HepG2 (cell line): ENCODE data around the gene NUCB1. TPM values are rescaled to one million over a fixed set of nuclear protein-coding genes. Genes with fewer than 3 reads are reported as not detected.

Experiments used
- ATF7-NPFF ChIP-seq: sonication (generic); formaldehyde crosslinking; IDR thresholded peaks from 2 replicates; pipeline ENCODE4 v1.8.1; 2023; ENCODE audit warnings: mild to moderate bottlenecking, low read depth, missing genetic modification reagents, moderate library complexity
- CCDC6 ChIP-seq: sonication (generic); formaldehyde crosslinking; IDR thresholded peaks from 2 replicates; pipeline ENCODE4 v1.8.1; 2022; ENCODE audit warnings: mild to moderate bottlenecking, missing genetic modification reagents, moderate library complexity
- EHMT2 ChIP-seq: fragments of 200-600 bp; sonication (generic); IDR thresholded peaks from 2 replicates; pipeline ENCODE4 v1.7.0; 2017; ENCODE audit warnings: antibody characterized with exemption, low read depth, low read length, borderline replicate concordance
- FOXK1 ChIP-seq: sonication (generic); formaldehyde crosslinking; IDR thresholded peaks from 2 replicates; pipeline ENCODE4 v1.4.0; 2020; ENCODE audit warnings: low read depth, missing genetic modification reagents, borderline replicate concordance
- GABPA ChIP-seq, 2 experiments: IDR thresholded peaks; 2 replicates each; pipeline ENCODE4 v1.6.1; 2011 to 2016; ENCODE audit warnings: low read depth in 2 of 2, low read length in 1 of 2, missing biosample characterization in 1 of 2, missing genetic modification characterization in 1 of 2
- GZF1 ChIP-seq: sonication (generic); formaldehyde crosslinking; IDR thresholded peaks from 2 replicates; pipeline ENCODE4 v1.5.1; 2020; ENCODE audit warnings: mild to moderate bottlenecking, missing genetic modification reagents
- IRF1 ChIP-seq: sonication (generic); formaldehyde crosslinking; IDR thresholded peaks from 2 replicates; pipeline ENCODE4 v1.4.0; 2020; ENCODE audit warnings: low read depth, mild to moderate bottlenecking, missing genetic modification reagents
- IRF2 ChIP-seq: IDR thresholded peaks from 2 replicates; pipeline ENCODE4 v1.6.1; 2018; ENCODE audit warnings: missing genetic modification reagents, missing compliant biosample characterization
- NCOA1 ChIP-seq: sonication (generic); formaldehyde crosslinking; IDR thresholded peaks from 2 replicates; pipeline ENCODE4 v1.9.0; 2021; ENCODE audit warnings: missing genetic modification reagents
- NFE2L2 ChIP-seq: fragments of 150-350 bp; IDR thresholded peaks from 2 replicates; pipeline ENCODE4 v1.6.1; 2014; ENCODE audit warnings: low read length
- NFKB2 ChIP-seq: sonication (generic); formaldehyde crosslinking; IDR thresholded peaks from 2 replicates; pipeline ENCODE4 v1.4.0; 2020; ENCODE audit warnings: missing genetic modification reagents, borderline replicate concordance
- RBM22 ChIP-seq: fragments of 200-400 bp; formaldehyde crosslinking; optimal IDR thresholded peaks from 2 replicates; pipeline ENCODE3; 2017; ENCODE audit warnings: mild to moderate bottlenecking, low read length, moderate library complexity
- RNF2 ChIP-seq: fragments of 450-650 bp; conservative IDR thresholded peaks from 2 replicates; pipeline ENCODE4 v1.6.1; 2016; ENCODE audit warnings: low read depth
- SCMH1 ChIP-seq: sonication (generic); formaldehyde crosslinking; IDR thresholded peaks from 2 replicates; pipeline ENCODE4 v1.9.0; 2021; ENCODE audit warnings: missing genetic modification reagents, mild to moderate bottlenecking, borderline replicate concordance
- SMAD9 ChIP-seq: sonication (generic); formaldehyde crosslinking; IDR thresholded peaks from 2 replicates; pipeline ENCODE4 v1.5.1; 2020; ENCODE audit warnings: mild to moderate bottlenecking, missing genetic modification reagents
- TCF7L2 ChIP-seq: IDR thresholded peaks from 2 replicates; pipeline ENCODE4 v1.6.1; 2011; ENCODE audit warnings: mild to moderate bottlenecking, low read depth, low read length, moderate library complexity
- THAP8 ChIP-seq: sonication (generic); formaldehyde crosslinking; IDR thresholded peaks from 2 replicates; pipeline ENCODE4 v1.5.1; 2020; ENCODE audit warnings: missing genetic modification reagents, mild to moderate bottlenecking, borderline replicate concordance
- THYN1 ChIP-seq: sonication (generic); formaldehyde crosslinking; IDR thresholded peaks from 2 replicates; pipeline ENCODE4 v1.8.1; 2023; ENCODE audit warnings: low read depth, mild to moderate bottlenecking, moderate library complexity, missing genetic modification reagents, borderline replicate concordance
- ZBTB8A ChIP-seq: sonication (generic); formaldehyde crosslinking; IDR thresholded peaks from 2 replicates; pipeline ENCODE4 v1.4.0; 2020; ENCODE audit warnings: mild to moderate bottlenecking, low read depth, missing genetic modification reagents, borderline replicate concordance
- ZKSCAN5 ChIP-seq: sonication (generic); formaldehyde crosslinking; IDR thresholded peaks from 2 replicates; pipeline ENCODE4 v1.5.1; 2020; ENCODE audit warnings: mild to moderate bottlenecking, missing genetic modification reagents
- ZKSCAN8 ChIP-seq: IDR thresholded peaks from 2 replicates; pipeline ENCODE4 v1.6.1; 2016; ENCODE audit warnings: borderline replicate concordance, missing genetic modification reagents, missing compliant biosample characterization
- ZNF143 ChIP-seq: sonication (generic); formaldehyde crosslinking; IDR thresholded peaks from 2 replicates; pipeline ENCODE4 v1.4.0; 2020; ENCODE audit warnings: missing genetic modification reagents
- ZNF451 ChIP-seq: sonication (generic); formaldehyde crosslinking; IDR thresholded peaks from 2 replicates; pipeline ENCODE4 v1.5.0; 2020; ENCODE audit warnings: mild to moderate bottlenecking, missing genetic modification reagents
- ZNF569 ChIP-seq: sonication (generic); formaldehyde crosslinking; IDR thresholded peaks from 2 replicates; pipeline ENCODE4 v1.5.0; 2020; ENCODE audit warnings: mild to moderate bottlenecking, missing genetic modification reagents, moderate library complexity, borderline replicate concordance
- ZNF740 ChIP-seq: sonication (generic); formaldehyde crosslinking; IDR thresholded peaks from 2 replicates; pipeline ENCODE4 v1.4.0; 2020; ENCODE audit warnings: missing genetic modification reagents
- ZNF800 ChIP-seq: sonication (generic); formaldehyde crosslinking; IDR thresholded peaks from 2 replicates; pipeline ENCODE4 v1.4.0; 2020; ENCODE audit warnings: missing genetic modification reagents
- ZNF883 ChIP-seq: sonication (generic); formaldehyde crosslinking; IDR thresholded peaks from 2 replicates; pipeline ENCODE4 v1.5.1; 2020; ENCODE audit warnings: mild to moderate bottlenecking, missing genetic modification reagents; ENCODE audit errors: not compliant biosample characterization
- polyA plus RNA-seq, 8 experiments: library from polyadenylated mRNA; depleted of rRNA in 3 of 8; stranded (reverse) in 7 of 8; unstranded in 1 of 8; fragments of >200 nt; fragmentation: Illumina TruSeq in 4 of 8; extraction: Trizol in 4 of 8; gene quantifications; 2 replicates each; pipeline versions ENCODE4 v1.2.1 to v1.2.3, GENCODE V29; 2011 to 2016; ENCODE audit warnings: low read depth in 4 of 8, missing spikeins in 1 of 8, mixed read lengths in 1 of 8; ENCODE audit not compliant: insufficient read depth in 1 of 8
- total RNA-seq, 5 experiments: library from RNA; depleted of rRNA; stranded (reverse); fragments of >200 nt; fragmentation: Illumina TruSeq; extraction: Trizol; gene quantifications; 2 replicates each; pipeline ENCODE4 v1.2.3, GENCODE V29; 2016; ENCODE audit warnings: low read depth in 1 of 5

NUCB1 gene
- total and polyA plus RNA-seq, 2 of the 13 experiments (the other 11 are each of a cell fraction or from before 2014, with no cell fraction given): 82.3 to 106 TPM

- 0 out of 2 replicates have a peak, but pooled peaks have one; percentile 24 for TF ChIP-seq ZNF800 (CRISPR knock-in tag)
- TF ChIP-seq ZNF740 (CRISPR knock-in tag): no peak
- TF ChIP-seq ZNF883: no peak
- no peak for TF ChIP-seq SMAD9 (CRISPR knock-in tag)
- no peak for TF ChIP-seq ZBTB8A
- no peak for TF ChIP-seq ZKSCAN5 (CRISPR knock-in tag)
- TF ChIP-seq GABPA (IDR thresholded peaks at IDR 0.05; ENCODE audit: low read depth, low read length): no peak
- peak; percentile 48 for TF ChIP-seq GABPA (CRISPR knock-in tag; IDR thresholded peaks at IDR 0.05; ENCODE audit: low read depth)
- no peak for TF ChIP-seq TCF7L2
- TF ChIP-seq IRF2 (CRISPR knock-in tag): peak; percentile 51; the same call in 1 of the 2 replicates
- TF ChIP-seq ZKSCAN8 (CRISPR knock-in tag): no peak
- TF ChIP-seq EHMT2: no peak
- no peak for TF ChIP-seq NCOA1 (CRISPR knock-in tag)
- TF ChIP-seq NFE2L2: no peak
- TF ChIP-seq GZF1 (CRISPR knock-in tag): no peak
- TF ChIP-seq ZNF143 (CRISPR knock-in tag): peak; percentile 53; the same call in 1 of the 2 replicates
- no peak for TF ChIP-seq ZNF569 (CRISPR knock-in tag)
- TF ChIP-seq ZNF451: 0 out of 2 replicates have a peak, but pooled peaks have one; percentile 15
- TF ChIP-seq NFKB2 (CRISPR knock-in tag): peak; percentile 22; the same call in 1 of the 2 replicates
- no peak for TF ChIP-seq IRF1
- peak; percentile 70; the same call in 1 of the 2 replicates for TF ChIP-seq CCDC6
- no peak for TF ChIP-seq THYN1
- no peak for TF ChIP-seq RNF2
- TF ChIP-seq RBM22: no peak
- peak; percentile 78; the same call in 1 of the 2 replicates for TF ChIP-seq FOXK1 (CRISPR knock-in tag)
- no peak for TF ChIP-seq SCMH1 (CRISPR knock-in tag)
- TF ChIP-seq THAP8 (CRISPR knock-in tag): peak; percentile 75
- peak; percentile 76 for TF ChIP-seq ATF7-NPFF (CRISPR knock-in tag)
Measured at GRCh38 chr19:48954595-48955307, 54.6 kb downstream of the NUCB1 start, which contains the start of gene BAX (continued).
